HG03135 (cell line): ENCODE data around the gene GPR65.

Experiments
- ATAC-seq: cut with Tn5 transposase; IDR thresholded peaks from one replicate; pipeline ENCODE4 v1.9.1; 2021; ENCODE audit warnings: mild to moderate bottlenecking, moderate library complexity; ENCODE audit not compliant: unreplicated experiment

Gene GPR65

DNA sequence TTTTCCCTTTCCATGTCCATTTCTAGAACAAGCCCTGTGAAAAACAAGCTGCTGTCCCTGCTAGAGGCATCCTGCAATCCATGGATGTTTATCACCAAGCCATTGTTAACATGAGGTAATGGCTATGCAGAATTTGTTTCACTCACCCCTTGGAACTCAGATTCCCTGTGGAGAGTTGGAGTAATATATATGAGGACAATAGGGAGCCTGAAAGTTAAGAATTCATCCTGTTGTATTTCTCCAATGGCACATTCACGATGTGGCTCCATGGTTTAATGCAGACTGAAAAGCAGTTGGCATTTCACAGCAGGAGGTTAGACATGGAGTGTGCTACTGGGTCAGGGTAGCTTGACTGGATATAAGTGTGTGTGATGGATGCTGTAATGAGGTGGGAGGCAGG is 32.4 kb downstream of the GPR65 start:
- no peak for ATAC-seq

DNA sequence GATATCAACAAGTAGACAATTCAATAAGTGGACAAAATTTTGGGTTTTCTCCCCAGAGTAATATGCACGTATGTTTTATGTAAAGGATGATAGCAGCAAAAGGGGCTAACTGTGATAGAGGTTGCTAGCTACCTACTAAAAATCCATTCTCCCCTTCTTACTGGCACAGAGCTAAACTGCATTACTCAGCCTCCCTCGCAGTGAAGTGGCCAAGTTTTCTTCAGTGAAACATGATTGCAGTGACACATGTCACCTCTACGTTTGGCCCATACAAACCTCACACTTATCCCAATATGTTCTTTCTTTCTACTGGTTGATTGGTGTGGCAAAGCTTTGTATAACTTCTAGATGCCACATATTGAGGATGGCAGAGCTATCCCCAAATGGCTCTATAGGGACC is 34.3 kb downstream of the GPR65 start:
- ATAC-seq = no peak

DNA sequence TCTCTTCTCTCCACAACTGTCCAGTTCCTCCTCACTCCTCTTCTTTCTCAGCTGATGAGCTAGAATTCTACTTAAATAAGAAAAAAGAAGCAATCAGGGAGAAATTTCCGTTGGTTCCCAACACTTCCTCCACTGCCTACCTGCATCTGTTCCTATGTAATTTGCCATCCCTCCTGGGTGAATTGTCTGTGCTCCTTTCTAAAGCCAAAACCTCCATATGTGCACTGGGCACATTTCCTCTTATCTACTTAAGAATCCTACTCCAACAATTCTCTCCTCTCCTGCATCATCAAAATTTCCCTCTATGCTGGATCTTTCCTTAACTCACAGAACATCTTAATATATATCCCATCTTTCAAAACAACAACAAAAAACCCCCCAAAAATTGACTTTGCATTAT is 35.2 kb downstream of the GPR65 start:
- no peak for ATAC-seq

DNA sequence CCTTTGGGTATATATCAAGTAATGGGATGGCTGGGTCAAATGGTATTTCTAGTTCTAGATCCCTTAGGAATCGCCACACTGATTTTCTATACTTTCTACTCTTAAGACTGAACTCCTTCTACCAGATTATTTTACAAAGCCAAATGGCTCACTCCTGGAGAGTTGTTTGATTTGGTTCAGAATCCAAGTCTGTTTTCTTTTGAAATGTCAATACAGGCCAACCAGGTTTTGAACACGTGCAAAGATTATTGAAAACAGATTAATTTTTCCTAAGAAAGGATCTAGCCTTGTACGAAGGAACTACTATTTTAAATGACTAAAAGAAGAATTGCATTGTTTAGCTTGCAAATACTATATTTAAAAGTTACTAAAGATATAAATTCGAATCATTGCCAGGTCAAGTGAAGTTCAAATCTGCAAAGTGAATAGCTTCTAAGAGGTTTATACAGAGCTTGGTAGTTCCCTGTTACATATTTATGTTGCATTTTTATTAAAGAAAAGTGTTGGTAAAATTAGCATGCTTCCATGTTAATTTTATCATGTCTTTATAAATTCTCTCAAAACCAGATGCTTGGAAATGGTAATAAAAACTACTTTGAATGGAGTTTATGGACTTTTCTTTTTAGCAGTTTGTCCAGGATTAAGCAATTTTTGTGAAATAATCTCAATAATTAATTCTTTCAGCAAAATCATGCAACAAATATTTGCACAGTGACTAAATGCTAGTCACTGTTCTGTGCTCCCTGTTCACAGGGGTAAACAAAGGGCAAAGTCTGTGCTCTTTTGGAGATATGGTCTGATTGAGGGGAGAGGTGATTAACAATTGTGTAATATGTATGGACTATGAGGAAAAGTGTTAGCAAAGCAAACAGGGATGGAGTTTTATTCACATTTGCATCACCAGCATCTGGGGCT is 38.9 kb downstream of the GPR65 start:
- ATAC-seq = no peak

DNA sequence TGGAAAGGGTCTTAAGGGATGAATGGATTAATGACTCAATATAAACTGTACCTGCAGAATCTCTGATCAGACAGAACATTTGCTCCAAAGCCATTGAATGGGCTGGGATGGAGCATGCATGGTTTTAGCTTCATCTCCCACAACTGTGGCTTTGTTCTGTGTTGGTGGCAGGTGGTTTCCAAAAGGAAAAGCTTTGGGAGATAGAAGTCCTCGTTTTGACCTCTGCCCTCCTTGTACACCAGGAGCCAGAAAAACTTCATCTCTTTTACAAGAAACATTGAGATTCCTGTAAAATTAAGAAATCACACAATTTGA is 39.5 kb downstream of the GPR65 start:
- no peak for ATAC-seq

DNA sequence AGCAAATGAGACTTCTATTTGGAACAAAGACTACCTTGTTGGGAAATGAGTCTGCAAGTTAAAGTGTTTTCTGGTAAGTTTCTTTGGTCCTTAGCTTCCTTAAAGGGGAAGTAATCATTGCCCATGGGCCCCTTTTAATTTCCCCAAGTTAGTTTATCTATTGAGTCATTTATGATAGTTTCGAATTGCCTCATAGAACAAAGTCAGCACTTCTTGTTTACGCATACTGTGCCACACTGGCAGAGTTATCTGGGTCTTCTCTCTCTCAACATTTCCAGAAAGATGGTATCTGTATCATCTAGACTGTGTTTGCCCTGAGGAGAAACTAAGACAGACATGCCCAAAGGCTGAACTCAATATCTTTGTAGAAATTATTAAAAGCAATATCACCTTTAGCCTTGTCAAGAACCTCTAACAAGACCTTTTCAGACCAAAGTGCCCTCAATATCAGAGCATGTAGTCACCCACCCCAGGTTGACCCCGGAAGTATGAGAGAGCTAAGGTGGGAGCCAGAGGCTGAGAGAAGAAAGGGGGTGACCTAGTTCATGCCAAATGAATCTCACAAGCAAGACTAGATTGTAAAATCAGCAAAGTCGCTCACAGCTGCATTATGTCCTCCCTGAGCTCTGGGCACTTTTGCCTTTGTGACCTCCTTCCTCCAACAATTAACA is 40.0 kb downstream of the GPR65 start:
- peak; percentile 49 for ATAC-seq

DNA sequence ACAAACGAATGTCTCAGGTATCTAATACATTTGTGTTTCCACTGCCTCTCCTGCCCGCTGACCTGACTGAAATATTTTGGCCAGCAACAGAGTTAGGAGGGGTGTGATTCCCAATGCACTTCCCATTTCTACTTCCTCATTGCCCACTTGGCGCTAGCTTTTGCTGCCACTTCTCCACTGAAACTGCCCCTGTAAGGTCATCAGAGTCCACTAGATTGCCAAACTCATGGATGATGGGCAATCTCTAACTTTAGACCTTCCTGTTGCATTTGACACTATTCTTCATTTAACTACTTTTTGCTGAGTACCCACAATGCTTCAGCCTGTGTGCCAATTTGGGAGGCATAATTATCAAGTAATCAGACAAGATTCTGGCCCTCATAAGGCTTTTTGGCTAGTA is 40.8 kb downstream of the GPR65 start:
- no peak for ATAC-seq

DNA sequence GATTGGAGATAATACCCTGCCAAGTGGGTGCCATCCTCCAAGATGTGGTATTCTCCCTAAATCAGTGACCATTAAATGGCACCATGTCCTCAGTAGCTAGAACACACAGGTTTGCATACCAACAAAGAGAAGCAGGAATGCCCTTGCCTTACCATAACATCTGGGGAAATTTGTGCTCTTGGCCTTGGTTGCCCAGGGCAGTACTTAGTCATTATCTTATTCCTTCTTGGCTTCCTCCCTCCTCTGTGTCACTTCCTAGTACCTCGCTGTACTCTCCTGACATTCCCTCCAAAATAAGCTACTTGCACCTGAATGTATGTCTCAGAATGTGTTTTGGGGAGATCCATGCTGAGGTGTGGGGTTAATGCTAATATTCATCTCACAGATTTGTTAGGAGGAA is 43.4 kb downstream of the GPR65 start:
- ATAC-seq = no peak

DNA sequence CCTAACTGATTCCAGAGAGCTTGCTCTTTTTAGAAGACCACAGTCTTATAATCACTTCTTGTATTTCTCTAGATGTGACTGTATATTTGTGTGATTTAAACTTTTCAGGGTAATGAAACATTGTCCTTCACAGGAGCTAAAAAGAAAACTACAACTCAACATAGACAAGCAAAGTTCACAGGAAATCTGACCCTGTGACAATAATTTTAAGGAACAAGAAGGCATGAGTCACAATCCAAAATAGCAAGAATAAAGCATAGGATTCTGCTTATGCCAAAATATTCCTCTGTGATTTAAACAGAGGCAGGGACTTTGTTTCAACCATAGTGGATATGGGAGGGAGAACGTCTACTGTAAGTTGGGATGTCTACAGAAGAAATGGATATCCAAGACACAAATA is 44.3 kb downstream of the GPR65 start:
- no peak for ATAC-seq

DNA sequence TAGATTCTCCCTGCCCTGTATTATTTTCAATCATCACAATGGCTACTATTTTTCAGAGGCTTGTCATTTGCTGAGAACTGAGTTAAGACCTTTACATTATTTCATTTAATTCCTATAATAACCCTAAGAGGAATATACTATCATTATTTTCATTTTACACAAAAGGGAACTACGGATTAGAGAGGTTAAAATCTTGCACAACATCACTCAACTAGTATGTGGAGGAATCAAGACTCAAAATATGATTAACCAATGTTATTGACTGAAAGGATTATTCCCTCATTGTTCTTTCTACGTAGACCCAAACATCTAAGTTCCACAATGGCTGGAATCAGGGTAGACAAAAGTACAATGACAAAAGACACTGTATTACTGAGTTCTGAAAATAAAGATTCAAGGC is 45.0 kb downstream of the GPR65 start:
- ATAC-seq = no peak

DNA sequence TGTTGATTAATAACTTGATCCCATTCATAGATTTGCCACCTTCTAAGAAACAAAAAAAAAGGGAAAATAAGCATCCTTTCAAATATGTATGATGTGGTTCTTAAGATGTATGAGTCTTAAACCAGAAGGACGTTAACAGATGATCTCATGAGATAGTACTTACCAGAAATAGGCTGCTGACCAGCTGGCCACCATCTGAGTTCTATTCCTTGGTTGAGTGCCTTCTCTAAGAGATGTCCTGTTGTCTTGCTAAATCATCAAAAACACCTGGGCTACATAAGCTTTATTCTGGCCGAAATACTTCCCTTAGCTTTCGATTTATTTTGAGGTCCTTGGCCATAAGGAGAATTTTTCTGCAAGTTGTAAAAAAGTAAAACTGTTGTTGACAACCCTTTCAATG is 55.6 kb downstream of the GPR65 start:
- ATAC-seq = no peak

DNA sequence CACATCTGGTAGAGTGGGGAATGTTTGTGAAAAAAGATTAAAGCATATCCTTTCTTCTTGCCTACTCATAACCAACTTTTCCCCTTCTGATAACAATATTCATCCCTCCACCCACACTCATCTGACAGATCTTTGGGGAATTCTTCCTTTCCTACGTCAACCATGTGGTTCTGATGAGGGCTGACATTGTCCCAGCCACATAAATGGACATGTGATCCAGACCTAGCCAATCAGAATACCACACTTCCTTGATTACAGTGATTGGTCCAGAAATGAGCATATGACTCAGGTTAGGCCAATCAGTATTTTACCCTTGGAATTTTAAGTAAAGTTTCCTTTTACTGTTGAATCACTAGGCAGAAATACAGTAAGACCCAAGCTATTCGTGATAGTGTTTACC is 58.9 kb downstream of the GPR65 start:
- ATAC-seq = no peak
